Thyroid gland (tissue), 4 donors: Measurements from ENCODE around the gene VRK3. TPM values are rescaled to one million over a fixed set of nuclear protein-coding genes. Genes with fewer than 3 reads are reported as not detected.

Experiments
- DNase-seq, 2 donors: peaks; one replicate each; pipeline ENCODE4 v3.0.0-alpha.2; 2019
- H3K27ac ChIP-seq, 3 donors: fragments of 200-600 bp; sonication (generic); 1 replicate in 2 of 3; 2 replicates in 1 of 3; pipeline ENCODE4 v1.5.1; 2016 to 2019; ENCODE audit warnings: mild to moderate bottlenecking in 1 of 3, moderate library complexity in 1 of 3
- H3K27me3 ChIP-seq: fragments of 200-600 bp; sonication (generic); one replicate; pipeline ENCODE4 v1.5.1; 2019
- H3K36me3 ChIP-seq, 2 donors: fragments of 200-600 bp; sonication (generic); one replicate each; pipeline ENCODE4 v1.5.1; 2016 to 2019
- H3K4me1 ChIP-seq, 2 donors: fragments of 200-600 bp; sonication (generic); one replicate each; pipeline ENCODE4 v1.5.1; 2017 to 2019
- H3K4me3 ChIP-seq, 3 donors: fragments of 200-600 bp; sonication (generic); replicated peaks in 1 of 3; 1 replicate in 2 of 3; 2 replicates in 1 of 3; pipeline ENCODE4 v1.5.1; 2016; ENCODE audit warnings: mild to moderate bottlenecking in 1 of 3
- H3K9me3 ChIP-seq: fragments of 200-600 bp; sonication (generic); one replicate; pipeline ENCODE4 v1.5.1; 2017
- POLR2A ChIP-seq, 2 donors: fragments of 450-650 bp; IDR thresholded peaks; one replicate each; pipeline ENCODE4 v1.6.1; 2017; ENCODE audit warnings: antibody characterized with exemption in 2 of 2, mild to moderate bottlenecking in 2 of 2, moderate library complexity in 1 of 2
- WGBS, 2 donors: methylation state at CpG; one replicate each; pipeline ENCODE4 v1.1.5; 2017; 5-methylcytosine and 5-hydroxymethylcytosine counted together
- intact Hi-C: fragments of 100-400 bp; cut with DNase I; formaldehyde crosslinking; loops from one replicate; pipeline ENCODE4 v1.15.1; 2023
- total RNA-seq, 4 donors: library from RNA; depleted of rRNA; stranded (reverse); fragments of >200 nt; gene quantifications; one replicate each; pipeline ENCODE4 v1.2.3, GENCODE V29; 2016
- TF ChIP-seq, protein P1 (sequence below), 6 experiments: fragments of 200-600 bp in 3 of 6; fragments of 450-650 bp in 3 of 6; sonication (generic) in 3 of 6; IDR thresholded peaks; one replicate each; pipeline ENCODE4 v1.5.1; 2016 to 2019; ENCODE audit warnings: antibody characterized with exemption in 6 of 6, mild to moderate bottlenecking in 2 of 6, inconsistent platforms in 1 of 6, moderate library complexity in 1 of 6

Gene VRK3
- total RNA-seq, 4 donors from 2014 or later = 34.7 to 52.1 (median 46.8) TPM

DNA sequence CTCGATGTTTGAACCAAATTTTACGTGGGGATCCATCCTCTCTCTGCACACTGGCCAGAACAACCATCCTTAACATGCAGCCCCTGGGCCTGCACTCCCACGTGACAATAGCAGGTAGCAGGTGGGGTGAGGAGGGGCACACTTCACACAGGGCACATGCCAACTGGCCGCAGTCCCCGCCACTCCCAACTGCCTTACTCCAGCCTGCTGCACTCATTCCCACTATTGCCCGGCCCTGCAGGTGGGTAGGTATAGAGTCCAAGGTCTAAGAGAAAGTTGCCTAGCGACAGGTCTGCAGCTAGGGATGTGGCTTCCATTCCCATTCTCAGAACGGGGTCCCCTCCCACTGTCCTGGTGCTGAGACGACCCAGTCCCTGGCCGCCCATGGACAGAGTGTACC is 18.0 kb downstream of the VRK3 start:
- intact Hi-C loops = no loop called here
- whole genome bisulfite sequencing, 2 donors = 96% methylated on average over 9 to 10 of the region's 10 CpGs
- Histone ChIP-seq H3K27me3 (no peaks in the 10 kb centered on the region), H3K4me3 (no peak overlapping the region), H3K4me1 (peaks cover 0 to 8% of the 10 kb centered on the region in 2 donors), H3K36me3 (peaks cover 17 to 53% of the 10 kb centered on the region in 2 donors), H3K27ac (no peak overlapping the region), H3K9me3 (no peaks in the 10 kb centered on the region)
- DNase-seq = no peak
- TF ChIP-seq, protein P1, sequence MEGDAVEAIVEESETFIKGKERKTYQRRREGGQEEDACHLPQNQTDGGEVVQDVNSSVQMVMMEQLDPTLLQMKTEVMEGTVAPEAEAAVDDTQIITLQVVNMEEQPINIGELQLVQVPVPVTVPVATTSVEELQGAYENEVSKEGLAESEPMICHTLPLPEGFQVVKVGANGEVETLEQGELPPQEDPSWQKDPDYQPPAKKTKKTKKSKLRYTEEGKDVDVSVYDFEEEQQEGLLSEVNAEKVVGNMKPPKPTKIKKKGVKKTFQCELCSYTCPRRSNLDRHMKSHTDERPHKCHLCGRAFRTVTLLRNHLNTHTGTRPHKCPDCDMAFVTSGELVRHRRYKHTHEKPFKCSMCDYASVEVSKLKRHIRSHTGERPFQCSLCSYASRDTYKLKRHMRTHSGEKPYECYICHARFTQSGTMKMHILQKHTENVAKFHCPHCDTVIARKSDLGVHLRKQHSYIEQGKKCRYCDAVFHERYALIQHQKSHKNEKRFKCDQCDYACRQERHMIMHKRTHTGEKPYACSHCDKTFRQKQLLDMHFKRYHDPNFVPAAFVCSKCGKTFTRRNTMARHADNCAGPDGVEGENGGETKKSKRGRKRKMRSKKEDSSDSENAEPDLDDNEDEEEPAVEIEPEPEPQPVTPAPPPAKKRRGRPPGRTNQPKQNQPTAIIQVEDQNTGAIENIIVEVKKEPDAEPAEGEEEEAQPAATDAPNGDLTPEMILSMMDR (IDR thresholded peaks at IDR 0.05) = no peak
- no peak for TF ChIP-seq POLR2A (IDR thresholded peaks at IDR 0.05)

- TF ChIP-seq POLR2A (IDR thresholded peaks at IDR 0.05) = no peak
- TF ChIP-seq, protein P1 (IDR thresholded peaks at IDR 0.05) = no peak
- Histone ChIP-seq H3K36me3 (peaks cover 24 to 71% of the 10 kb centered on the region in 2 donors), H3K27me3 (no peaks in the 10 kb centered on the region), H3K4me3 (no peak overlapping the region), H3K27ac (no peak overlapping the region), H3K4me1 (peaks cover 0 to 8% of the 10 kb centered on the region in 2 donors), H3K9me3 (no peaks in the 10 kb centered on the region)
- DNase-seq = no peak
- intact Hi-C loops = no loop called here
- 88 to 92% methylated on average over 10 to 12 of the region's 12 CpGs for WGBS, 2 donors
Observed at GRCh38 chr19:50005428-50005827, 19.7 kb downstream of the VRK3 start.

- Histone ChIP-seq H3K4me3 (no peak overlapping the region), H3K27ac (peak overlapping the region; percentile 9 to 43 (median 18)), H3K36me3 (peaks cover 39 to 78% of the 10 kb centered on the region in 2 donors), H3K27me3 (no peaks in the 10 kb centered on the region), H3K9me3 (no peaks in the 10 kb centered on the region), H3K4me1 (peaks cover 0 to 8% of the 10 kb centered on the region in 2 donors)
- WGBS, 2 donors = 81 to 91% methylated on average over 10 to 11 of the region's 11 CpGs
- intact Hi-C loops = no loop called here
- DNase-seq = peak in 1 of 2 donors; percentile 10
- TF ChIP-seq, protein P1 (IDR thresholded peaks at IDR 0.05) = no peak
- TF ChIP-seq POLR2A (IDR thresholded peaks at IDR 0.05) = no peak
Observed at GRCh38 chr19:50003810-50004419, 21.3 kb downstream of the VRK3 start.

DNA sequence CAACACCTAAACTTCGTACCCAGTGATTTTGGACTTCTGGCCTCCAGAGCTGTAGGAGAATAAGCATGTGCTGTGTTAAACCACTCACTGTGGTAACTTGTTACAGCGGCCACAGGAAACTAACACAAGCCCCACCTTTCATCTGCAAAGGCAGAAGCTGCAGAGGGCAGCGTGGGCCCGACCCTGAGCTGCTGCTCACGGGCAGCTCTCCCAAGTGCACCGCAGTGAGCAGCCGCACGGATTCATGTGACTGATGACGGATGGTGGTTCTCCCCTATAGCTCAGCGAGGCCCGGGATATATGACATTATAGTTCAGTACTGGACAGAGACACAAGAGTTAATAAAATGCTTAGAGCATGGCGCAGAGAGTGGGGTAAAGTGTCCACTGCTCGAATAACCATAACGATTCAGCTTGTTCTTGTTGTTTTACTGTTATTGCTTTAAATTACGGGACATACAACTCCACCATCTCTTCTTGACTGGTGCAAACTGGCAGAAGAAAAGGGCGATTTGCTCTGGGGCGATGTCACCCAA is 21.9 kb downstream of the VRK3 start:
- H3K36me3 ChIP-seq = peaks cover 40 to 73% of the 10 kb centered on the region in 2 donors
- DNase-seq = no peak
- peaks cover 0 to 8% of the 10 kb centered on the region in 2 donors for H3K4me1 ChIP-seq
- intact Hi-C loops = no loop called here
- H3K9me3 ChIP-seq = no peaks in the 10 kb centered on the region
- no peak overlapping the region for H3K4me3 ChIP-seq
- 89 to 91% methylated on average over 12 to 17 of the region's 17 CpGs for WGBS, 2 donors
- no peak overlapping the region for H3K27ac ChIP-seq
- TF ChIP-seq POLR2A (IDR thresholded peaks at IDR 0.05) = no peak
- TF ChIP-seq, protein P1 (IDR thresholded peaks at IDR 0.05) = no peak
- no peaks in the 10 kb centered on the region for H3K27me3 ChIP-seq

- no peak overlapping the region for H3K27ac ChIP-seq
- intact Hi-C loops = no loop called here
- no peak overlapping the region for H3K4me3 ChIP-seq
- no peak for DNase-seq
- H3K27me3 ChIP-seq = no peaks in the 10 kb centered on the region
- no peaks in the 10 kb centered on the region for H3K9me3 ChIP-seq
- H3K4me1 ChIP-seq = peaks cover 0 to 8% of the 10 kb centered on the region in 2 donors
- no peak for TF ChIP-seq POLR2A (IDR thresholded peaks at IDR 0.05)
- TF ChIP-seq, protein P1 (IDR thresholded peaks at IDR 0.05) = no peak
- 75 to 93% methylated on average over 5 to 6 of the region's 6 CpGs for WGBS, 2 donors
- peaks cover 34 to 65% of the 10 kb centered on the region in 2 donors for H3K36me3 ChIP-seq
Observed at GRCh38 chr19:50002386-50002960, 22.7 kb downstream of the VRK3 start.
